ENCODE measurements around the gene TMEM115. TPM values are rescaled to one million over a fixed set of nuclear protein-coding genes. Genes with fewer than 3 reads are reported as not detected.

TMEM115 gene
- total and polyA plus RNA-seq, 2 of the 13 experiments (the other 11 are each of a cell fraction or from before 2014, with no cell fraction given) = 22.1 to 30.7 TPM

GRCh38 chr3:50354850-50355249, 4.5 kb downstream of the TMEM115 start:
- CTCF ChIA-PET (ENCODE audit: low intra/inter-chr PET ratio, low total read pairs) = no interaction called here
- FAIRE-seq (no peak), DNase-seq (ENCODE audit: low spot score) (no peak), ATAC-seq (no peak)
- Histone ChIP-seq H3K4me2 (ENCODE audit: low read depth, low read length) (no peak overlapping the region), H3K9me3 (ENCODE audit: low read length) (no peaks in the 10 kb centered on the region), H3K4me1 (ENCODE audit: insufficient read depth, low read length) (peaks cover 53% of the 10 kb centered on the region), H3K27me3 (ENCODE audit: control insufficient read depth in 1 of 2, insufficient read depth in 2 of 2, low read length in 2 of 2) (no peaks in the 10 kb centered on the region), H3K9ac (ENCODE audit: insufficient read depth, low read depth, low read length) (no peak overlapping the region), H2AFZ (ENCODE audit: low read length) (no peak overlapping the region), H3K36me3 (replicated peaks in 1 of 2; ENCODE audit: control insufficient read depth in 1 of 2, insufficient read depth in 2 of 2, low read length in 2 of 2) (peaks cover 10 to 31% of the 10 kb centered on the region in 2 experiments; a peak in 4 of 5 replicates), H3K79me2 (ENCODE audit: insufficient read depth, low read length) (peaks cover 44% of the 10 kb centered on the region), H3K27ac (ENCODE audit: extremely low read length, insufficient read depth, low read length) (no peak overlapping the region), H4K20me1 (ENCODE audit: insufficient read depth, low read length) (peaks cover 25% of the 10 kb centered on the region), H3K4me3 (replicated peaks in 1 of 3; ENCODE audit: insufficient read depth in 1 of 3, low read depth in 2 of 3, low read length in 3 of 3) (no peak overlapping the region)
- 100% methylated on average over 2 of the region's 7 CpGs for WGBS (ENCODE audit: low lambda C conversion rate)
- POLR2A ChIA-PET = no interaction called here
- TF ChIP-seq HHEX (CRISPR knock-in tag; IDR thresholded peaks at IDR 0.05) (no peak), AGO2 (optimal IDR thresholded peaks at IDR 0.05; ENCODE audit: low read depth, low read length) (peak; percentile 68)
- BruUV-seq (replicated peaks) = no TSS peak
- in situ Hi-C loops (cut with HindIII; ENCODE audit: extremely low pct_ligation_motif_present, low pct_unique_long_range_greater_than_20kb) (no loop called here), intact Hi-C loops (cut with micrococcal nuclease; ENCODE audit: unreplicated experiment) (no loop called here)

- no peak overlapping the region for H3K4me2 ChIP-seq (ENCODE audit: low read depth, low read length)
- ChIA-PET CTCF (ENCODE audit: low intra/inter-chr PET ratio, low total read pairs) (no interaction called here), POLR2A (interaction anchor here (0.8 to 1.9 kb wide), 3 partner anchors 17 to 215 kb away, joined by 3 to 6 read pairs (median 3); partner anchors contain the start of gene HEMK1)
- H3K79me2 ChIP-seq (ENCODE audit: insufficient read depth, low read length) = peaks cover 50% of the 10 kb centered on the region
- in situ Hi-C loops (cut with HindIII; ENCODE audit: extremely low pct_ligation_motif_present, low pct_unique_long_range_greater_than_20kb) = no loop called here
- no peak for ATAC-seq
- TF ChIP-seq ARID5B (CRISPR knock-in tag; IDR thresholded peaks at IDR 0.05) (no peak), POLR2AphosphoS5 (IDR thresholded peaks at IDR 0.05; ENCODE audit: low read depth, low read length) (no peak), MBD4 (IDR thresholded peaks at IDR 0.05; ENCODE audit: borderline replicate concordance, low read length) (no peak), ZNF484 (CRISPR knock-in tag; IDR thresholded peaks at IDR 0.05; ENCODE audit: borderline replicate concordance, low read depth) (no peak)
- no peak overlapping the region for H3K9ac ChIP-seq (ENCODE audit: insufficient read depth, low read depth, low read length)
- H3K36me3 ChIP-seq (replicated peaks in 1 of 2; ENCODE audit: control insufficient read depth in 1 of 2, insufficient read depth in 2 of 2, low read length in 2 of 2) = peaks cover 10 to 31% of the 10 kb centered on the region in 2 experiments; a peak in 4 of 5 replicates
- no peak overlapping the region for H3K27ac ChIP-seq (ENCODE audit: extremely low read length, insufficient read depth, low read length)
- no peak for DNase-seq (ENCODE audit: low spot score)
- intact Hi-C loops (cut with micrococcal nuclease; ENCODE audit: unreplicated experiment) = no loop called here
- FAIRE-seq = no peak
- peaks cover 57% of the 10 kb centered on the region for H3K4me1 ChIP-seq (ENCODE audit: insufficient read depth, low read length)
- no peak overlapping the region for H3K4me3 ChIP-seq (replicated peaks in 1 of 3; ENCODE audit: insufficient read depth in 1 of 3, low read depth in 2 of 3, low read length in 3 of 3)
- H4K20me1 ChIP-seq (ENCODE audit: insufficient read depth, low read length) = peaks cover 25% of the 10 kb centered on the region
- no TSS peak for BruUV-seq (replicated peaks)
- no peak overlapping the region for H2AFZ ChIP-seq (ENCODE audit: low read length)
- H3K27me3 ChIP-seq (ENCODE audit: control insufficient read depth in 1 of 2, insufficient read depth in 2 of 2, low read length in 2 of 2) = no peaks in the 10 kb centered on the region
- H3K9me3 ChIP-seq (ENCODE audit: low read length) = no peaks in the 10 kb centered on the region
- WGBS (ENCODE audit: low lambda C conversion rate) = 95% methylated on average over 5 of the region's 5 CpGs
These were observed 5.0 kb downstream of the TMEM115 start for GRCh38 chr3:50354186-50354764.

All from HepG2 (cell line).